PFSK-1 (cell line): Measurements from ENCODE around the gene IL1RL1.

Experiments
- POLR2AphosphoS5 ChIP-seq: IDR thresholded peaks from 2 replicates; pipeline ENCODE4 v1.6.1; 2012; ENCODE audit warnings: low read depth, mild to moderate bottlenecking, control low read depth, low read length, moderate library complexity
- TAF1 ChIP-seq: IDR thresholded peaks from 2 replicates; pipeline ENCODE4 v1.6.1; 2012; ENCODE audit warnings: low read length, control low read depth, borderline replicate concordance; ENCODE audit not compliant: insufficient read depth

DNA sequence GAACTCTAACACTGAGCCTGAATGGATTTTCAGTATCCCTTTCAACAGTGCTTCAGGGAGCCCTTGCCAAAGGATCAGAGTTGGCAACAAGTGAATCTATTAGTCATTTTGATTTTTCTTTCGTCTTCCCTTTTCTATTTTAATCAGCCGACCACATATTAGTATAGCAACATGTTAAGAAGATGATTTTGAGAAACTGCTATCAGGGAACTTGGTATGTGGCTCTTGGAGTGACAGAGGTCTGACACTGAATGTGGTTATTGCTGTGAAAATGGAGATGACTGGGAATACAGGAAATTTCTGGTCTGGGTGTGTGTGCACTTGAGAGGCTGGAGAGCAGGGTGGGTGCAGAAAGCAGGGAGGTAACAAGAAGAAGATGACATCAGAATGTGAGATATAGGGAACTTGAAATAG, 28.7 kb upstream of the IL1RL1 start:
- TF ChIP-seq TAF1 (no peak), POLR2AphosphoS5 (no peak)
